Esophagus muscularis mucosa (tissue), 4 donors: ENCODE results near the gene CFAP90. TPM values are rescaled to one million over a fixed set of nuclear protein-coding genes. Genes with fewer than 3 reads are reported as not detected.

Experiments
- DNase-seq: peaks from one replicate; pipeline ENCODE4 v3.0.0-alpha.2; 2017; ENCODE audit errors: extremely low spot score
- H3K27ac ChIP-seq, 4 donors: fragments of 200-600 bp; sonication (generic); replicated peaks in 1 of 4; 1 replicate in 3 of 4; 2 replicates in 1 of 4; pipeline ENCODE4 v1.5.1; 2016 to 2019; ENCODE audit warnings: mild to moderate bottlenecking in 1 of 4
- H3K27me3 ChIP-seq, 4 donors: fragments of 200-600 bp; sonication (generic); one replicate each; pipeline versions ENCODE4 v1.5.1 to v1.6.0; 2016 to 2019
- H3K36me3 ChIP-seq, 4 donors: fragments of 200-600 bp; sonication (generic); one replicate each; pipeline ENCODE4 v1.5.1; 2016 to 2019
- H3K4me1 ChIP-seq, 4 donors: fragments of 200-600 bp; sonication (generic); one replicate each; pipeline ENCODE4 v1.5.1; 2016 to 2019
- H3K4me3 ChIP-seq, 4 donors: fragments of 200-600 bp; sonication (generic); 1 replicate in 2 of 4; 2 replicates in 2 of 4; pipeline ENCODE4 v1.5.1; 2016 to 2019; ENCODE audit warnings: mild to moderate bottlenecking in 4 of 4, moderate library complexity in 1 of 4
- H3K9me3 ChIP-seq, 4 donors: fragments of 200-600 bp; sonication (generic); 1 replicate in 3 of 4; 2 replicates in 1 of 4; pipeline ENCODE4 v1.5.1; 2016 to 2019
- EP300 ChIP-seq: sonication (generic); formaldehyde crosslinking; IDR thresholded peaks from one replicate; pipeline ENCODE4 v1.6.1; 2017; ENCODE audit warnings: antibody characterized with exemption
- POLR2A ChIP-seq: fragments of 450-650 bp; IDR thresholded peaks from one replicate; pipeline ENCODE4 v1.6.1; 2017; ENCODE audit warnings: antibody characterized with exemption, moderate library complexity, mild to moderate bottlenecking, low read depth
- POLR2AphosphoS5 ChIP-seq, 2 donors: sonication (generic); formaldehyde crosslinking; IDR thresholded peaks; one replicate each; pipeline ENCODE4 v1.6.1; 2017; ENCODE audit warnings: antibody characterized with exemption in 2 of 2
- WGBS: methylation state at CpG from one replicate; pipeline ENCODE4 v1.1.5; 2018; 5-methylcytosine and 5-hydroxymethylcytosine counted together
- intact Hi-C: fragments of 100-400 bp; cut with DNase I; formaldehyde crosslinking; loops from one replicate; pipeline ENCODE4 v1.15.1; 2023
- total RNA-seq, 4 donors: library from RNA; depleted of rRNA; stranded (reverse); fragments of >200 nt; gene quantifications; one replicate each; pipeline versions ENCODE4 v1.1.0 to v1.2.1, GENCODE V29; 2016
- TF ChIP-seq, protein P1 (sequence below), 3 experiments: fragments of 200-600 bp in 2 of 3; fragments of 450-650 bp in 1 of 3; sonication (generic) in 2 of 3; IDR thresholded peaks; one replicate each; pipeline ENCODE4 v1.5.1; 2017 to 2019; ENCODE audit warnings: antibody characterized with exemption in 3 of 3, mild to moderate bottlenecking in 2 of 3, moderate library complexity in 1 of 3

The CFAP90 gene
- total RNA-seq, result under 1 TPM in 1 of 4 donors, not detected in 3; 0.17 TPM

DNA sequence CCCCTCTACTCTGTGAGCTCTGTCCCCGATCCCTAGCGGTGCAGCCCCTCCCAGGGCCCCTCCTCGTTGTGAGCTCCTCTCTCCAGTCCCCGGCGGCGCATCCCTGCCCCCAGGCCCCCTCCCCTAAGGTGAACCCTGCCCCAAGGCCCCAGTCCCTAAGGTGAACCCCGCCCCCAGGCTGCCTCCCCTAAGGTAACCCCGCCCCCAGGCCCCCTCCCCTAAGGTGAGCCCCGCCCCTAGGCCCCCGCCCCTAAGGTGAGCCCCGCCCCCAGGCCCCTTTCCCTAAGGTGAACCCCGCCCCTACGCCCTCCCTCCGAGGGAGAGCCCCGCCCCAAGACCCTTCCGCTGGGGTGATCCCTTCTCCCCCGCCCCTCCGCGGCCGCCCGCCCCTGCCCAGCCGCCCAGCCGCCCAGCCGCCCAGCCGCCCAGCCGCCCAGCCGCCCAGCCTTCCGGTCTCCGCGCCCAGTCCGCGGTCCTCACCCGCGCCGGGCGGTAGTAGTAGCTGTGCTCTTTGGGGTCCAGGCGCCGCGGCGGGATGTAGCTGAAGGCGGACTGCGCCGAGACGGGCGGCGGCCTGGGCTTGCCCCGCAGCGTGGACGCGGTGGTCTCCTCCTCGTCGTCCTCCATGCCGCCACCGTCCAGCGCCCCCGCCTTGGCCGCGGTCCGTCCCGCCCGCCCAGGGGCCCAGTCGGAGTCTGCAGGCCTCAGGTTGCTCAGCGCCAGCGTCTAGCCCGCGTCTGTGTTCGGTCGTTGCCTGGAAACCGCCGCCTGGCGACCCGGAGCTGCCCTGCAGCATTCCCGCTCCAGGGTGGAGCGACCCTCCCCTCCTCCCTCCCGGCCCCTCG, at the start of gene CFAP90:
TSS of gene CFAP90 (minus strand) at position 739 of the 845 bp plus-strand sequence. CDS start at position 627, 112 bp downstream.
- Histone ChIP-seq H3K36me3 (no peaks in the 10 kb centered on the region), H3K9me3 (no peaks in the 10 kb centered on the region), H3K4me1 (peaks cover 11 to 29% (median 21%) of the 10 kb centered on the region in 4 donors), H3K27ac (no peak within 1 kb of the TSS), H3K4me3 (peak within 1 kb of the TSS; percentile 59 to 62 (median 60)), H3K27me3 (peaks cover 0 to 55% (median 16%) of the 10 kb centered on the region in 4 donors)
- TF ChIP-seq POLR2A (no peak), POLR2AphosphoS5 (IDR thresholded peaks at IDR 0.05) (no peak), EP300 (no peak)
- TF ChIP-seq, protein P1, sequence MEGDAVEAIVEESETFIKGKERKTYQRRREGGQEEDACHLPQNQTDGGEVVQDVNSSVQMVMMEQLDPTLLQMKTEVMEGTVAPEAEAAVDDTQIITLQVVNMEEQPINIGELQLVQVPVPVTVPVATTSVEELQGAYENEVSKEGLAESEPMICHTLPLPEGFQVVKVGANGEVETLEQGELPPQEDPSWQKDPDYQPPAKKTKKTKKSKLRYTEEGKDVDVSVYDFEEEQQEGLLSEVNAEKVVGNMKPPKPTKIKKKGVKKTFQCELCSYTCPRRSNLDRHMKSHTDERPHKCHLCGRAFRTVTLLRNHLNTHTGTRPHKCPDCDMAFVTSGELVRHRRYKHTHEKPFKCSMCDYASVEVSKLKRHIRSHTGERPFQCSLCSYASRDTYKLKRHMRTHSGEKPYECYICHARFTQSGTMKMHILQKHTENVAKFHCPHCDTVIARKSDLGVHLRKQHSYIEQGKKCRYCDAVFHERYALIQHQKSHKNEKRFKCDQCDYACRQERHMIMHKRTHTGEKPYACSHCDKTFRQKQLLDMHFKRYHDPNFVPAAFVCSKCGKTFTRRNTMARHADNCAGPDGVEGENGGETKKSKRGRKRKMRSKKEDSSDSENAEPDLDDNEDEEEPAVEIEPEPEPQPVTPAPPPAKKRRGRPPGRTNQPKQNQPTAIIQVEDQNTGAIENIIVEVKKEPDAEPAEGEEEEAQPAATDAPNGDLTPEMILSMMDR (IDR thresholded peaks at IDR 0.05), result peak in 1 of 3 experiments; percentile 21
- intact Hi-C loops, result no loop called here
- 6% methylated on average over 7 of the region's 76 CpGs for WGBS
- DNase-seq, result peak; percentile 91

- no peak overlapping the region for H3K4me3 ChIP-seq
- no peaks in the 10 kb centered on the region for H3K4me1 ChIP-seq
- no peak for DNase-seq
- H3K9me3 ChIP-seq, result no peaks in the 10 kb centered on the region
- H3K27me3 ChIP-seq, result no peaks in the 10 kb centered on the region
- WGBS, result 77% methylated on average over 5 of the region's 5 CpGs
- intact Hi-C loops, result no loop called here
- peaks cover 63 to 100% (median 91%) of the 10 kb centered on the region in 4 donors for H3K36me3 ChIP-seq
- TF ChIP-seq, protein P1 (IDR thresholded peaks at IDR 0.05), result no peak
- TF ChIP-seq POLR2AphosphoS5 (IDR thresholded peaks at IDR 0.05) (no peak), EP300 (no peak), POLR2A (no peak)
- H3K27ac ChIP-seq, result no peak overlapping the region
These were observed 46.2 kb upstream of the CFAP90 start for GRCh38 chr5:7897014-7897600.

DNA sequence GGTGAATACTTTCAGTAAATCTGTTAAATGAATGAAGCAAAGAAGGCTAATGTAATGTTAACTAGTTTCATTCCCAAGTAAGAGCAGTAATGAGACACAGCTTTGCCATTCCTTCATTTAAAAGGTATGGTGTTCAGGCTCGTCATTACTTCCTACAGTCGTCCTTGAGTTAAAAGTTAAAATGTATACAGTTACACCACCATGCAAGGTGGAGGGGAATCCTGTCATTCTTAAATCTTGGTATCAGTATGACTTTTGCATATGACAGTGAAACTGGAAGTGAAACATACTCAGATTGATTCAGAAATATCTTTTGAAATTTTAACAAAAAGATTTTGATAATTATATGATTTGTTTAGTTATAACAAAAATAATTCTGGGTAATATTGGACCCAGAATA, 43.9 kb upstream of the CFAP90 start:
- 81% methylated on average over 2 of the region's 2 CpGs for WGBS

DNA sequence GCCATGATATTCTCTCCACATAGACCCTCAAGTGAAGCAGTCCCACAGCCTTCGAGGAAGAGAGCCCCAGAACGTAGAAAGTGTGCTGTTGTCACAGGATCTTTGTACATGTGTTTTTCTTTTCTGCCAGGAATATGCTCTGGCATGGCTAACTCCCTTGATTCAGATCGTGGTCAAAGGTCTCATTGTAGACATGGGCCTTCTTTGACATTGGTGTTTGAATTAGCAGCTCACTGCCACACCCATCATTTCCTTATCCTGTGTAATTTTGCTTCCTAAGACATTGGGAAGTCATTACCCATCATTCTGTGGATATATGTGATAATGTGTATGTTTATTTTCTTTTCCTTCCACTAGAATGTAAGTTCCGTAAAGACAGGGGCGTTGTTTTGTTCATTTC, 43.5 kb upstream of the CFAP90 start:
- DNase-seq, result no peak
- Histone ChIP-seq H3K9me3 (no peaks in the 10 kb centered on the region), H3K4me3 (no peak overlapping the region), H3K27me3 (no peaks in the 10 kb centered on the region), H3K36me3 (peaks cover 58 to 98% (median 84%) of the 10 kb centered on the region in 4 donors), H3K27ac (no peak overlapping the region), H3K4me1 (no peaks in the 10 kb centered on the region)
- intact Hi-C loops, result no loop called here
- WGBS, result 88% methylated on average over 5 of the region's 5 CpGs
- TF ChIP-seq EP300, result no peak
- TF ChIP-seq, protein P1 (IDR thresholded peaks at IDR 0.05), result no peak
- TF ChIP-seq POLR2AphosphoS5 (IDR thresholded peaks at IDR 0.05), result no peak
- TF ChIP-seq POLR2A, result no peak

More for the DNA sequence above, 43.9 kb upstream of the CFAP90 start:
- DNase-seq, result no peak
- no peak overlapping the region for H3K27ac ChIP-seq
- H3K9me3 ChIP-seq, result no peaks in the 10 kb centered on the region
- peaks cover 56 to 98% (median 84%) of the 10 kb centered on the region in 4 donors for H3K36me3 ChIP-seq
- H3K27me3 ChIP-seq, result no peaks in the 10 kb centered on the region
- H3K4me1 ChIP-seq, result no peaks in the 10 kb centered on the region
- TF ChIP-seq POLR2AphosphoS5 (IDR thresholded peaks at IDR 0.05) (no peak), EP300 (no peak), POLR2A (no peak)
- TF ChIP-seq, protein P1 (IDR thresholded peaks at IDR 0.05), result no peak
- no peak overlapping the region for H3K4me3 ChIP-seq
- intact Hi-C loops, result no loop called here
